ENCODE measurements around the gene HSF4.

HSF4 gene

DNA sequence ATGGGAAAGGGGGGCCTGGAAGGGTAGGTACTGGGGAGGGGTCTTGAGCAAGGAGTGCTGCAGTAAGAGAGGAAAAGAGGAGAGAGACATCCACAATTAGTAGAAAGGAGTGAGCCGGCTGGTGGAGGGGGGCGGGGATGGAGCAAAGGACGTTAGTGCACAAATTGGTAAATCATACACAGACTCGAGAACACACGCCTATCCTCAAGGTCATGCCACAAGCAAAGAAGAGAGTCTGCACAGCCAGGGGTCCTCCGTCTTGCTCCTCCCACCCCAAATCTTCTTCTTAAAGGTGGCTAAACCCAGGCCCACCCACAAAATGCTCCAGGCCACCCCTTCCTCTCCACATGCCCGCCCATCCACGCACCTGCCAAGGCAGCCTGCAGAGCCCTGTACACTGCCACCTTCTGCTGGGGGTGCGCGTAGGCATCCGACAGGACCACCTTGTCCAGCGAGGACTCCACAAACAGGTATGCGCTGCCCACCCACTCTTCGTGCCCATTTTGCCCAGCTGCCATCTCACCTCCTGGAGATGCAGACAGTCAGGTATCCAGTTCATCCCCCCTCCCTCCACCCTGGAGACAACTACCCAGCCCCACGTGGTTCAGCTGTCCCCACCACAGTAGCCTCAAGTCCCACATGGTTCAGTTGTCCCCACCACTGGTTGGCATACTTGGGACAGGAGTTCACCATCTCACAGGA lies 8.3 kb upstream of the HSF4 start:
- H3K4me3 ChIP-seq = no peak overlapping the region
- no peak overlapping the region for H3K27ac ChIP-seq
- TF ChIP-seq CTCF (IDR thresholded peaks at IDR 0.05) = no peak
- DNase-seq (ENCODE audit: low spot score) = peak; percentile 71

- TF ChIP-seq CTCF (IDR thresholded peaks at IDR 0.05) = no peak
- no peak for DNase-seq (ENCODE audit: low spot score)
- Histone ChIP-seq H3K27ac (no peak overlapping the region), H3K4me3 (no peak overlapping the region)
These were observed 7.3 kb upstream of the HSF4 start for GRCh38 chr16:67157106-67157748.

DNA sequence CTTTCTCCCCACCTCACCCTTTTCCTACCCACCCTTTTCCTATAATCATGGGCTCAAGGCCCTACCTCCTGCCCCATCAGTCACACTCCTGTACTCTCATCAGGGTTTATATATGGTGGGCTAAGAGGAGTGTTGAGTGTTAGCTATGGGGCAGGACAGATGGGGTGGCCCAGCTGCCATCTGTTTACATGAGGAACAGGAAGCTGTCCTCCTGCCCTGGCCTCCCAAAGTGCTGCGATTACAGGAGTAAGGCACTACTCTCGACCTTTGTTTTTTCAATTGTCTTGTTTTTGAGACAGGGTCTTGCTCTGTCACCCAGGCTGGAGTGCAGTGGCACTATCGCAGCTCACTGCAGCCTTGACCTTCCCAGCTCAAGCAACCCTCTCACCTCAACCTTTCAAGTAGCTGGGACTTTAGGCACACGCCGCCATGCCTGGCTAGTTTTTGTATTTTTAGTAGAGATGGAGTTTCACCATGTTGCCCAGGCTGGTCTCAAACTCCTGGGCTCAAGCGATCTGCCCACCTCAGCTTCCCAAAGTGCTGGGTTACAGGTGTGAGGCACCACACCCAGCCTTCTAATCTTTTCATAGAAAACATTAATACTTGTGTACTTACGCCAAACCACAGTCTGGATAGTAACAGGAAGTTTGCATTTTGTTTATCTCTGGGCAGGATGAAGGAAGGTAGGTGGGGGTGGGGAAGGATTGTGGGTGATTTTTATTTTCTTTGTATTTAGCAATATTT lies 6.5 kb upstream of the HSF4 start:
- H3K4me3 ChIP-seq = no peak overlapping the region
- H3K27ac ChIP-seq = no peak overlapping the region
- no peak for TF ChIP-seq CTCF (IDR thresholded peaks at IDR 0.05)
- DNase-seq (ENCODE audit: low spot score) = no peak

GRCh38 chr16:67158637-67159600 lies 5.6 kb upstream of the HSF4 start:
- peak; percentile 78 for DNase-seq (ENCODE audit: low spot score)

GRCh38 chr16:67161595-67162058 lies 2.9 kb upstream of the HSF4 start:
- no peak for TF ChIP-seq CTCF (IDR thresholded peaks at IDR 0.05)
- H3K27ac ChIP-seq = no peak overlapping the region
- DNase-seq (ENCODE audit: low spot score) = peak; percentile 75
- peak overlapping the region; percentile 82 for H3K4me3 ChIP-seq

More at GRCh38 chr16:67158637-67159600, 5.6 kb upstream of the HSF4 start:
- Histone ChIP-seq H3K27ac (peak overlapping the region; percentile 64 to 83), H3K4me3 (peak overlapping the region; percentile 82)
- TF ChIP-seq CTCF (IDR thresholded peaks at IDR 0.05) = no peak

DNA sequence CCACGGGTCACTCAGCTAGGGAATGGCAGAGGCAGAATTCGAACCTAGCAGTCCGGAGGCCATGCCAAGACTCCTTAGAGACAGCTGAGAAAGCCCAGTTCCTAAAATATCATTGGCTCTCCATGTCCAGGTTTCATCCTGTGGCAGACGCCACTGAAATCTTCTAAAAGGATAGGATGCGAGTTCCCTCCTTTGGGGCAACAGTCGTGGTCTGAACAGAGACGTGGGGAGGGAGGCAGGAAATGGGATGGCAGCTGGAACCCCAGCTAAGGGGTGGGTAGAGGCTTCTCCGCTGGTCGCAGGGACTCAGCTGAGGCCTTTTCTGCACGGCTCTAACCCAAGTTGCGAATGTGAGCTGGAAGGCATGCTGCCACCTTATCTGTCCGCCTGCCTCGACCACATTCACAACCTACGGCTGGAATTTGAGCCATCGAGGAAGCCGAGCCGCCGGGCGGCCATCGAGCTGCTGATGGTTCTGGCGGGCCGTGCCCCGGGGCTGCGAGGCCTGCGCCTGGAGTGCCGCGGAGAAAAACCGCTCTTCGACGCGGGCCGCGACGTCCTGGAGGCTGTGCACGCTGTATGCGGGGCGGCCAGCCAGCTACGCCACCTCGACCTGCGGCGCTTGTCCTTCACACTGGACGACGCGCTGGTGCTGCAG lies 1.9 kb upstream of the HSF4 start:
- H3K27ac ChIP-seq = peak overlapping the region; percentile 50 to 91
- DNase-seq (ENCODE audit: low spot score) = no peak
- H3K4me3 ChIP-seq = peak overlapping the region; percentile 69
- no peak for TF ChIP-seq CTCF (IDR thresholded peaks at IDR 0.05)

Measured in coronary artery (tissue), 2 donors.